SU-DHL-6 (cell line): Measurements from ENCODE around the gene PRR12.

Experiments
- H2AFZ ChIP-seq: fragments of 200-600 bp; sonication (generic); 2 replicates; pipeline ENCODE4 v1.6.1; 2014; ENCODE audit warnings: low read depth, mild to moderate bottlenecking, moderate library complexity, mixed read lengths, antibody characterized with exemption, low read length; ENCODE audit not compliant: severe bottlenecking
- H3F3A ChIP-seq: fragments of 200-600 bp; shearing (Covaris generic); 2 replicates; pipeline ENCODE4 v1.6.0; 2016; ENCODE audit warnings: antibody characterized with exemption, mild to moderate bottlenecking; ENCODE audit not compliant: insufficient read depth
- H3K27ac ChIP-seq: fragments of 200-600 bp; sonication (generic); 2 replicates; pipeline ENCODE4 v1.5.1; 2016; ENCODE audit warnings: low read depth, mild to moderate bottlenecking, low read length, moderate library complexity, mixed read lengths
- H3K27me3 ChIP-seq: fragments of 200-600 bp; sonication (generic), shearing (Covaris generic); 2 replicates; pipeline ENCODE4 v1.6.0; 2014; ENCODE audit warnings: mild to moderate bottlenecking, low read length
- H3K36me3 ChIP-seq: fragments of 200-600 bp; sonication (generic); 2 replicates; pipeline ENCODE4 v1.6.1; 2014; ENCODE audit warnings: mild to moderate bottlenecking, low read length, mixed read lengths
- H3K4me2 ChIP-seq: fragments of 300-600, 200-600 bp; shearing (Covaris generic), sonication (generic); 2 replicates; pipeline ENCODE4 v1.6.0; 2014; ENCODE audit warnings: low read length, low read depth, mild to moderate bottlenecking; ENCODE audit not compliant: poor library complexity, severe bottlenecking
- H3K4me3 ChIP-seq: fragments of 200-600 bp; sonication (generic); 2 replicates; pipeline ENCODE4 v1.5.1; 2014; ENCODE audit warnings: antibody characterized with exemption, low read length, mild to moderate bottlenecking, mixed read lengths; ENCODE audit not compliant: insufficient read depth, poor library complexity, severe bottlenecking
- H3K79me2 ChIP-seq: fragments of 200-600 bp; sonication (generic); 2 replicates; pipeline ENCODE4 v1.6.1; 2014; ENCODE audit warnings: mild to moderate bottlenecking, low read length, moderate library complexity; ENCODE audit not compliant: insufficient read depth
- H3K9ac ChIP-seq: fragments of 200-600 bp; sonication (generic); 2 replicates; pipeline ENCODE4 v1.7.0; 2014; ENCODE audit warnings: mild to moderate bottlenecking, low read length
- H3K9me2 ChIP-seq: fragments of 200-600 bp; sonication (generic); replicated peaks from 2 replicates; pipeline ENCODE4 v1.6.1; 2014; ENCODE audit warnings: low read length; ENCODE audit not compliant: insufficient read depth
- H3K9me3 ChIP-seq: fragments of 200-600 bp; sonication (generic); 2 replicates; pipeline ENCODE4 v1.6.1; 2014; ENCODE audit warnings: low read length, mixed read lengths; ENCODE audit not compliant: insufficient read depth
- H4K20me1 ChIP-seq: fragments of 200-600 bp; sonication (generic); 2 replicates; pipeline ENCODE4 v1.6.1; 2014; ENCODE audit warnings: low read depth, mild to moderate bottlenecking, antibody characterized with exemption, low read length, moderate library complexity, mixed read lengths
- CTCF ChIP-seq: fragments of 200-600 bp; sonication (generic); IDR thresholded peaks from one replicate; pipeline ENCODE4 v1.5.1; 2017; ENCODE audit warnings: antibody characterized with exemption, mild to moderate bottlenecking, low read length, moderate library complexity; ENCODE audit not compliant: insufficient read depth, poor library complexity, severe bottlenecking
- EZH2phosphoT487 ChIP-seq: fragments of 200-600 bp; sonication (generic), shearing (Covaris generic); conservative IDR thresholded peaks from 2 replicates; pipeline ENCODE4 v1.6.1; 2018; ENCODE audit warnings: mild to moderate bottlenecking, antibody characterized with exemption, low read length, moderate library complexity, mixed read lengths

PRR12 gene

GRCh38 chr19:49664171-49665035 lies 73.4 kb downstream of the PRR12 start:
- Histone ChIP-seq H3K27ac (peak overlapping the region; percentile 90), H3K4me2 (peak overlapping the region; percentile 80), H3K27me3 (no peaks in the 10 kb centered on the region), H3K36me3 (0 out of 2 replicates have a peak, but pooled peaks cover 3% of the 10 kb centered on the region), H4K20me1 (no peaks in the 10 kb centered on the region), H3K9me2 (no peaks in the 10 kb centered on the region), H3F3A (0 out of 2 replicates have a peak, but pooled peaks cover 5% of the 10 kb centered on the region), H3K9ac (peak overlapping the region; percentile 90), H3K79me2 (peaks cover 44% of the 10 kb centered on the region), H3K9me3 (no peaks in the 10 kb centered on the region), H2AFZ (no peak overlapping the region), H3K4me3 (peak overlapping the region; percentile 96)
- no peak for TF ChIP-seq CTCF
- TF ChIP-seq EZH2phosphoT487 = no peak

GRCh38 chr19:49665036-49665350 lies 74.0 kb downstream of the PRR12 start:
- Histone ChIP-seq H3K79me2 (peaks cover 44% of the 10 kb centered on the region), H3K9ac (peak overlapping the region; percentile 90), H3K27ac (peak overlapping the region; percentile 90), H3K9me3 (no peaks in the 10 kb centered on the region), H3K27me3 (no peaks in the 10 kb centered on the region), H3K36me3 (0 out of 2 replicates have a peak, but pooled peaks cover 2% of the 10 kb centered on the region), H2AFZ (no peak overlapping the region), H3K4me3 (peak overlapping the region; percentile 96), H3K9me2 (no peaks in the 10 kb centered on the region), H3F3A (0 out of 2 replicates have a peak, but pooled peaks cover 4% of the 10 kb centered on the region), H3K4me2 (peak overlapping the region; percentile 80), H4K20me1 (no peaks in the 10 kb centered on the region)
- TF ChIP-seq CTCF = no peak
- no peak for TF ChIP-seq EZH2phosphoT487

- Histone ChIP-seq H3F3A (no peaks in the 10 kb centered on the region), H3K9ac (peak within 1 kb of the TSS; percentile 90), H4K20me1 (no peaks in the 10 kb centered on the region), H3K27me3 (no peaks in the 10 kb centered on the region), H3K4me3 (peak within 1 kb of the TSS; percentile 96), H3K36me3 (no peaks in the 10 kb centered on the region), H2AFZ (peak within 1 kb of the TSS; percentile 50), H3K9me3 (no peaks in the 10 kb centered on the region), H3K79me2 (peaks cover 44% of the 10 kb centered on the region), H3K27ac (peak within 1 kb of the TSS; percentile 90), H3K4me2 (peak within 1 kb of the TSS; percentile 96), H3K9me2 (no peaks in the 10 kb centered on the region)
- TF ChIP-seq CTCF = no peak
- TF ChIP-seq EZH2phosphoT487 = no peak
These were observed 74.6 kb downstream of the PRR12 start, which contains the start of the genes BCL2L12 and IRF3 for GRCh38 chr19:49665351-49666119. BCL2L12 (plus strand) TSS chr19:49665933; CDS start chr19:49666693, 760 bp downstream. IRF3 (minus strand) TSS chr19:49665857; CDS start chr19:49664838, 1,019 bp downstream.
